Vagina (tissue), 2 donors: ENCODE measurements around the gene TSPAN6. TPM values are rescaled to one million over a fixed set of nuclear protein-coding genes. Genes with fewer than 3 reads are reported as not detected.

Source experiments
- DNase-seq, 2 donors: peaks; one replicate each; pipeline ENCODE4 v3.0.0-alpha.2; 2017; ENCODE audit errors: extremely low spot score in 2 of 2
- H3K27ac ChIP-seq: fragments of 200-600 bp; sonication (generic); one replicate; pipeline ENCODE4 v1.5.1; 2019
- H3K27me3 ChIP-seq: fragments of 200-600 bp; sonication (generic); one replicate; pipeline ENCODE4 v1.5.1; 2019
- H3K36me3 ChIP-seq, 2 donors: fragments of 200-600 bp; sonication (generic); one replicate each; pipeline ENCODE4 v1.5.1; 2017 to 2019
- H3K4me1 ChIP-seq: fragments of 200-600 bp; sonication (generic); one replicate; pipeline ENCODE4 v1.5.1; 2019
- H3K4me3 ChIP-seq, 2 donors: fragments of 200-600 bp; sonication (generic); 1 replicate in 1 of 2; 2 replicates in 1 of 2; pipeline ENCODE4 v1.5.1; 2016 to 2019
- H3K9me3 ChIP-seq: fragments of 200-600 bp; sonication (generic); one replicate; pipeline ENCODE4 v1.5.1; 2019
- POLR2A ChIP-seq, 2 donors: fragments of 450-650 bp; IDR thresholded peaks; one replicate each; pipeline ENCODE4 v1.6.1; 2017; ENCODE audit warnings: antibody characterized with exemption in 2 of 2, mild to moderate bottlenecking in 2 of 2, moderate library complexity in 2 of 2
- POLR2AphosphoS5 ChIP-seq, 2 donors: sonication (generic); formaldehyde crosslinking; IDR thresholded peaks; one replicate each; pipeline ENCODE4 v1.9.0; 2017; ENCODE audit warnings: antibody characterized with exemption in 2 of 2, mild to moderate bottlenecking in 2 of 2, low read depth in 1 of 2; ENCODE audit not compliant: insufficient read depth in 1 of 2
- intact Hi-C: fragments of 100-400 bp; cut with DNase I; formaldehyde crosslinking; loops from one replicate; pipeline ENCODE4 v1.15.1; 2023
- total RNA-seq: library from RNA; depleted of rRNA; stranded (reverse); fragments of >200 nt; gene quantifications from one replicate; pipeline ENCODE4 v1.2.3, GENCODE V29; 2016
- TF ChIP-seq, protein P1 (sequence below), 3 experiments: fragments of 450-650 bp in 2 of 3; fragments of 200-600 bp in 1 of 3; sonication (generic) in 1 of 3; IDR thresholded peaks; one replicate each; pipeline ENCODE4 v1.5.1; 2017 to 2019; ENCODE audit warnings: antibody characterized with exemption in 3 of 3, mild to moderate bottlenecking in 2 of 3, moderate library complexity in 2 of 3

TSPAN6 gene
- total RNA-seq, 1 donor from 2014 or later, result 19.6 TPM

DNA sequence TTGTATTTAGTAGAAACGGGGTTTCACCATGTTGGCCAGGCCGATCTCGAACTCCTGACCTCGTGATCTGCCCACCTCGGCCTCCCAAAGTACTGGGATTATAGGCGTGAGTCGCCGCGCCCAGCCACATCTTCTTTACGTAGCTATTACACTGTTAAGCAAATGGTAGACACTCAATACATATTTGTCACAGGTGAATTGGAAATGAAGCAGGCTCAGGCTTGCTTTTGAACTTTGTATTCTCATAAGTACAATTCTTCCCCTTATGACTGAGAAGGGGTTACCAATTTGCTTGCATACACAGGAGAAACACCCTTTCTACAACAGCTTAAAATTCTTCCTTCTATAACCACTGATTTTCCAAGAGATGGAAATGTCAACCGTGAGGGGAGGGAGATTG, 6.6 kb upstream of the TSPAN6 start:
- H3K4me3 ChIP-seq, result no peak overlapping the region
- no peaks in the 10 kb centered on the region for H3K9me3 ChIP-seq
- H3K36me3 ChIP-seq, result no peaks in the 10 kb centered on the region
- no peaks in the 10 kb centered on the region for H3K27me3 ChIP-seq
- intact Hi-C loops, result no loop called here
- DNase-seq, result no peak
- H3K27ac ChIP-seq, result peak overlapping the region; percentile 64
- no peak for TF ChIP-seq POLR2AphosphoS5 (IDR thresholded peaks at IDR 0.05; ENCODE audit: insufficient read depth in 1 of 2, low read depth in 1 of 2)
- TF ChIP-seq, protein P1, sequence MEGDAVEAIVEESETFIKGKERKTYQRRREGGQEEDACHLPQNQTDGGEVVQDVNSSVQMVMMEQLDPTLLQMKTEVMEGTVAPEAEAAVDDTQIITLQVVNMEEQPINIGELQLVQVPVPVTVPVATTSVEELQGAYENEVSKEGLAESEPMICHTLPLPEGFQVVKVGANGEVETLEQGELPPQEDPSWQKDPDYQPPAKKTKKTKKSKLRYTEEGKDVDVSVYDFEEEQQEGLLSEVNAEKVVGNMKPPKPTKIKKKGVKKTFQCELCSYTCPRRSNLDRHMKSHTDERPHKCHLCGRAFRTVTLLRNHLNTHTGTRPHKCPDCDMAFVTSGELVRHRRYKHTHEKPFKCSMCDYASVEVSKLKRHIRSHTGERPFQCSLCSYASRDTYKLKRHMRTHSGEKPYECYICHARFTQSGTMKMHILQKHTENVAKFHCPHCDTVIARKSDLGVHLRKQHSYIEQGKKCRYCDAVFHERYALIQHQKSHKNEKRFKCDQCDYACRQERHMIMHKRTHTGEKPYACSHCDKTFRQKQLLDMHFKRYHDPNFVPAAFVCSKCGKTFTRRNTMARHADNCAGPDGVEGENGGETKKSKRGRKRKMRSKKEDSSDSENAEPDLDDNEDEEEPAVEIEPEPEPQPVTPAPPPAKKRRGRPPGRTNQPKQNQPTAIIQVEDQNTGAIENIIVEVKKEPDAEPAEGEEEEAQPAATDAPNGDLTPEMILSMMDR (IDR thresholded peaks at IDR 0.05), result no peak
- H3K4me1 ChIP-seq, result peaks cover 19% of the 10 kb centered on the region

DNA sequence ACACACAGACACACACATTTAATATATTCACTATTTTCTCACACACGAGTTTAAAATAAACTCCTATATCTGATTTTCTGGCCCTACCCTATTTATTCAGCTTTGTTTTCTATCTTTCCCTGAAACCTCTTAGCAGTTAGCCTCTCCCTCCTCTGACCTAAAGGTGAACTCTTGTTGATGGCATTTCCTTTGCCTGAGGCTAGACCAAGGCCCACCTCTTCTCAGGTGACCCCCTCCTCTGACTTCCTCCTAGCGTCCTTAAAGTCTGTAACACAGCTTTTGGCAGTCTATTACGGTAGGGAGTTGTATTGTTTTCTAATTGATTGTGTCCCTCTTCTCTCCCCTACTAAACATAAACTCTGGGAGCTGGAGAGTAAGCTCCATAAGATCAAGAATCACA, 5.7 kb upstream of the TSPAN6 start:
- Histone ChIP-seq H3K27ac (peak overlapping the region; percentile 64), H3K4me1 (peaks cover 11% of the 10 kb centered on the region), H3K36me3 (no peaks in the 10 kb centered on the region), H3K4me3 (no peak overlapping the region), H3K27me3 (no peaks in the 10 kb centered on the region), H3K9me3 (no peaks in the 10 kb centered on the region)
- no peak for DNase-seq
- TF ChIP-seq, protein P1 (IDR thresholded peaks at IDR 0.05), result no peak
- no peak for TF ChIP-seq POLR2AphosphoS5 (IDR thresholded peaks at IDR 0.05; ENCODE audit: insufficient read depth in 1 of 2, low read depth in 1 of 2)
- TF ChIP-seq POLR2A (IDR thresholded peaks at IDR 0.05), result no peak
- intact Hi-C loops, result no loop called here

DNA sequence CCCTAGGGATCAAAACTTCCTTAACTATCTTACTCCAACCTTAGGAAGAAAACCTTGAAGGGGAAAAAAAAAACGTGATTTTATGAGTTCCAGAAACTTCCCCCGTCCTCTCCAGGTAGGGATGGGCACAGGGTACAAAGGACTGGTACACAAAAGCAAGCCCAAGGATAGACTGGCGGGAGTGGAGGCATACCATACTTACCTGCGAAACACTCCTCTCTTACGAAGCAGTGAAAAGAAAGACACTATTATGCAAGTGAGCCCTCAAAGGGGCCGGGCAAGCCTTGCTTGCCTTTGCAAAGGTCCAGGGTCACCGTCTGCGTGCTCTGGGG, 651 bp downstream of the TSPAN6 start:
- no peaks in the 10 kb centered on the region for H3K27me3 ChIP-seq
- H3K27ac ChIP-seq, result peak overlapping the region; percentile 61
- H3K9me3 ChIP-seq, result no peaks in the 10 kb centered on the region
- TF ChIP-seq POLR2A (IDR thresholded peaks at IDR 0.05) (no peak), POLR2AphosphoS5 (IDR thresholded peaks at IDR 0.05; ENCODE audit: insufficient read depth in 1 of 2, low read depth in 1 of 2) (no peak)
- TF ChIP-seq, protein P1 (IDR thresholded peaks at IDR 0.05), result no peak
- intact Hi-C loops, result no loop called here
- H3K4me3 ChIP-seq, result peak overlapping the region; percentile 49 to 51
- peaks cover 0 to 4% of the 10 kb centered on the region in 2 donors for H3K36me3 ChIP-seq
- DNase-seq, result no peak
- no peaks in the 10 kb centered on the region for H3K4me1 ChIP-seq

DNA sequence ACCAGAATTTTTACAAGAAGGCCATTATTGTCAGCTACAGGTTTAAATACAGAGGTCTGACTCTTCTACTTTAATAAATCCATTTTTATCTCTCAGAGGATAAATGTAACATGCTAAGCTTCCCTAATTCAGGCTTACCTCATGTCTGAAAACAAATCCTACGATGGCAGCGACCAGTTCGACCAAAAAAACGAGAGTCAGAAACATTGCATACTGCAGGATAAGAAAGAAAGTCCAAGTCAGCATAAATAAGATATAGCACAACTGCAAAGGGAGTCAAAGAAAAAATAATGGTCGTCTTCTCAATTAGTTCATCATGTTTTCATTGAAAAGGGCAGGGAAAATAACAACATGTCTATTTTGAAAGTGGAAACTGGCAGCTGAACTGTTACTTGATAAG, 1.6 kb downstream of the TSPAN6 start:
- intact Hi-C loops, result no loop called here

DNA sequence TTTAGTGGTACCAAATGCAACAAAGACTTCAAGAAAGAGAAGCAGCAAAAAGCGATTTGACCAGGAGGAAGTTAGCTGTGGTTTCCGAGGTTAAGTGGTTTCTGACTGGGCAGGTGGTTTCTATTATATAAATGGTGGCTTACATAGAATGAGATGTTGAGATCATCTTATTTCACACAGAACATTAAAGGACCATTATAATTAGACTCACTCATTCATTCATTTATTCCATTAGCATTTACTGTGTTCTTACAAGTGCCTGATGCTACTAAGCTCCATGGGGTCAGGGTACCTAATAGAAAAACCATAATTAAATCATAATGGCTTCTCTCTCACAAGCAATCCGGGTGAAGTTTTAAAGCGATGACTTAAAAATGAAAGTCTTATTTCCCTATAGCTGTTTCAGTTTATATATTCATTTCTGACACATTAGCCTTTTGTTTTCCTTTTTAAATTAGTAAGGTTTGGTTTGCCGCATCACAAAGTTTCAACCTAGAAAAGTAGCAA, 10.6 kb downstream of the TSPAN6 start:
- Histone ChIP-seq H3K27ac (no peak overlapping the region), H3K4me3 (no peak overlapping the region), H3K36me3 (no peaks in the 10 kb centered on the region), H3K4me1 (no peaks in the 10 kb centered on the region), H3K9me3 (no peaks in the 10 kb centered on the region), H3K27me3 (no peaks in the 10 kb centered on the region)
- no peak for DNase-seq
- TF ChIP-seq, protein P1 (IDR thresholded peaks at IDR 0.05), result no peak
- TF ChIP-seq POLR2AphosphoS5 (IDR thresholded peaks at IDR 0.05; ENCODE audit: insufficient read depth in 1 of 2, low read depth in 1 of 2), result no peak
- intact Hi-C loops, result no loop called here

More for the DNA sequence above, 1.6 kb downstream of the TSPAN6 start:
- no peak for TF ChIP-seq POLR2A (IDR thresholded peaks at IDR 0.05)
- TF ChIP-seq, protein P1 (IDR thresholded peaks at IDR 0.05), result no peak
- no peak for TF ChIP-seq POLR2AphosphoS5 (IDR thresholded peaks at IDR 0.05; ENCODE audit: insufficient read depth in 1 of 2, low read depth in 1 of 2)
- peaks cover 0 to 4% of the 10 kb centered on the region in 2 donors for H3K36me3 ChIP-seq
- no peak for DNase-seq
- H3K27me3 ChIP-seq, result no peaks in the 10 kb centered on the region
- H3K9me3 ChIP-seq, result no peaks in the 10 kb centered on the region
- no peak overlapping the region for H3K4me3 ChIP-seq
- no peak overlapping the region for H3K27ac ChIP-seq
- H3K4me1 ChIP-seq, result no peaks in the 10 kb centered on the region
